Adrenal gland (tissue), 5 donors: ENCODE measurements around the gene SLC43A1.

Experiments
- CTCF ChIP-seq, 6 experiments: fragments of 450-650 bp in 4 of 6; fragments of 200-600 bp in 2 of 6; sonication (generic) in 1 of 6; IDR thresholded peaks; 1 replicate in 5 of 6; 2 replicates in 1 of 6; pipeline versions ENCODE4 v1.5.1 to v1.8.0; 2016 to 2021; ENCODE audit warnings: antibody characterized with exemption in 6 of 6, mild to moderate bottlenecking in 2 of 6, moderate library complexity in 1 of 6
- POLR2A ChIP-seq, 2 donors: fragments of 450-650 bp; IDR thresholded peaks; one replicate each; pipeline ENCODE4 v1.6.1; 2017; ENCODE audit warnings: antibody characterized with exemption in 2 of 2, mild to moderate bottlenecking in 2 of 2, moderate library complexity in 1 of 2
- donor health status: DM: no; HTN: no; CAD: no.

GRCh38 chr11:57541169-57541568 is 25.7 kb upstream of the SLC43A1 start:
- TF ChIP-seq POLR2A (IDR thresholded peaks at IDR 0.05) (no peak), CTCF (IDR thresholded peaks at IDR 0.05) (no peak)
